Astrocyte (in vitro differentiated cells and primary cell): Measurements from ENCODE around the gene OSBPL3. TPM values are rescaled to one million over a fixed set of nuclear protein-coding genes. Genes with fewer than 3 reads are reported as not detected.

Experiments
- DNase-seq: peaks from one replicate; pipeline ENCODE4 v3.0.0-alpha.2; 2010; ENCODE audit warnings: low read depth
- FAIRE-seq: peaks from 2 replicates; lab custom pipeline; 2011; peaks lifted over from hg19 to GRCh38; lab: Jason Lieb, UNC
- H2AFZ ChIP-seq: 2 replicates; pipeline ENCODE4 v1.6.0; 2012; ENCODE audit warnings: low read depth, low read length, inconsistent platforms
- H3K27ac ChIP-seq: 2 replicates; pipeline ENCODE4 v1.5.1; 2011; ENCODE audit warnings: low read depth, low read length, inconsistent platforms
- H3K27me3 ChIP-seq: 2 replicates; pipeline ENCODE4 v1.6.0; 2011; ENCODE audit warnings: low read length, inconsistent platforms; ENCODE audit not compliant: insufficient read depth
- H3K36me3 ChIP-seq: 2 replicates; pipeline ENCODE4 v1.5.1; 2011; ENCODE audit warnings: low read length, inconsistent platforms; ENCODE audit not compliant: insufficient read depth
- H3K4me1 ChIP-seq: 2 replicates; pipeline ENCODE4 v1.5.1; 2011; ENCODE audit warnings: low read length, inconsistent platforms; ENCODE audit not compliant: insufficient read depth
- H3K4me2 ChIP-seq: 2 replicates; pipeline ENCODE4 v1.6.0; 2012; ENCODE audit warnings: low read length, inconsistent platforms
- H3K4me3 ChIP-seq: 2 replicates; pipeline ENCODE4 v1.5.1; 2011; ENCODE audit warnings: low read depth, mild to moderate bottlenecking, low read length, inconsistent platforms; ENCODE audit not compliant: insufficient read depth
- H3K79me2 ChIP-seq: 2 replicates; pipeline ENCODE4 v1.6.0; 2012; ENCODE audit warnings: mild to moderate bottlenecking, low read length, inconsistent platforms; ENCODE audit not compliant: insufficient read depth
- H3K9ac ChIP-seq: 2 replicates; pipeline ENCODE4 v1.6.0; 2012; ENCODE audit warnings: mild to moderate bottlenecking, low read length, inconsistent platforms
- H3K9me3 ChIP-seq: 2 replicates; pipeline ENCODE4 v1.5.1; 2012; ENCODE audit warnings: low read depth, mild to moderate bottlenecking, low read length, inconsistent platforms; ENCODE audit not compliant: insufficient read depth
- H4K20me1 ChIP-seq: 2 replicates; pipeline ENCODE4 v1.6.0; 2012; ENCODE audit warnings: low read length, inconsistent platforms; ENCODE audit not compliant: insufficient read depth
- H3K27ac Mint-ChIP-seq: one replicate; pipeline ENCODE4 v1.8.0; 2021; ENCODE audit warnings: mild to moderate bottlenecking, mixed read lengths; ENCODE audit not compliant: unreplicated experiment
- H3K27me3 Mint-ChIP-seq: one replicate; pipeline ENCODE4 v1.8.0; 2021; ENCODE audit warnings: low read depth, mixed read lengths; ENCODE audit not compliant: unreplicated experiment
- H3K36me3 Mint-ChIP-seq: one replicate; pipeline ENCODE4 v1.8.0; 2021; ENCODE audit warnings: low read depth, mixed read lengths; ENCODE audit not compliant: unreplicated experiment
- H3K4me1 Mint-ChIP-seq: one replicate; pipeline ENCODE4 v1.8.0; 2021; ENCODE audit warnings: low read depth, mixed read lengths; ENCODE audit not compliant: unreplicated experiment
- H3K4me3 Mint-ChIP-seq: one replicate; pipeline ENCODE4 v1.8.0; 2021; ENCODE audit warnings: mild to moderate bottlenecking, moderate library complexity, mixed read lengths; ENCODE audit not compliant: unreplicated experiment
- H3K9me3 Mint-ChIP-seq: one replicate; pipeline ENCODE4 v1.8.0; 2021; ENCODE audit warnings: mild to moderate bottlenecking, mixed read lengths; ENCODE audit not compliant: unreplicated experiment
- CTCF ChIP-seq: IDR thresholded peaks from 2 replicates; pipeline ENCODE4 v1.5.1; 2011; ENCODE audit warnings: low read depth, mild to moderate bottlenecking, inconsistent platforms, low read length, moderate library complexity; ENCODE audit not compliant: insufficient read depth
- EZH2 ChIP-seq: IDR thresholded peaks from 2 replicates; pipeline ENCODE4 v1.6.1; 2012; ENCODE audit warnings: mild to moderate bottlenecking, low read length, inconsistent platforms; ENCODE audit not compliant: insufficient read depth
- total RNA-seq: library from RNA; stranded (reverse); gene quantifications from 2 replicates; pipeline ENCODE4 v1.2.1, GENCODE V29; 2021

Gene OSBPL3
- total RNA-seq, 1 donor from 2014 or later, result 62.9 TPM

GRCh38 chr7:24987331-24987842 lies 7.4 kb upstream of the OSBPL3 start:
- no peak overlapping the region for H2AFZ ChIP-seq
- no peaks in the 10 kb centered on the region for H3K79me2 ChIP-seq
- no peaks in the 10 kb centered on the region for H3K4me1 ChIP-seq
- H3K27me3 ChIP-seq, result no peaks in the 10 kb centered on the region
- DNase-seq (no peak), FAIRE-seq (no peak)
- no peaks in the 10 kb centered on the region for H3K9me3 ChIP-seq
- H3K4me1 Mint-ChIP-seq, result no peaks in the 10 kb centered on the region
- H3K4me3 Mint-ChIP-seq, result no peak overlapping the region
- H3K36me3 ChIP-seq, result no peaks in the 10 kb centered on the region
- no peak overlapping the region for H3K4me3 ChIP-seq
- H3K27me3 Mint-ChIP-seq, result peaks cover 2% of the 10 kb centered on the region
- H3K9ac ChIP-seq, result no peak overlapping the region
- H4K20me1 ChIP-seq, result no peaks in the 10 kb centered on the region
- no peaks in the 10 kb centered on the region for H3K9me3 Mint-ChIP-seq
- H3K36me3 Mint-ChIP-seq, result no peaks in the 10 kb centered on the region
- no peak overlapping the region for H3K27ac ChIP-seq
- no peak overlapping the region for H3K4me2 ChIP-seq
- no peak overlapping the region for H3K27ac Mint-ChIP-seq
- TF ChIP-seq CTCF (no peak), EZH2 (no peak)

GRCh38 chr7:24982917-24983316 lies 2.9 kb upstream of the OSBPL3 start:
- H3K4me1 ChIP-seq, result peaks cover 23% of the 10 kb centered on the region
- peaks cover 20% of the 10 kb centered on the region for H3K79me2 ChIP-seq
- H3K4me2 ChIP-seq, result no peak overlapping the region
- Mint-ChIP-seq H3K4me1 (peaks cover 11% of the 10 kb centered on the region), H3K4me3 (no peak overlapping the region), H3K27ac (no peak overlapping the region), H3K27me3 (peaks cover 2% of the 10 kb centered on the region), H3K36me3 (peaks cover 3% of the 10 kb centered on the region), H3K9me3 (no peaks in the 10 kb centered on the region)
- H3K4me3 ChIP-seq, result no peak overlapping the region
- no peak overlapping the region for H3K9ac ChIP-seq
- no peak overlapping the region for H3K27ac ChIP-seq
- H3K27me3 ChIP-seq, result no peaks in the 10 kb centered on the region
- TF ChIP-seq EZH2 (no peak), CTCF (no peak)
- DNase-seq (no peak), FAIRE-seq (no peak)
- H3K9me3 ChIP-seq, result no peaks in the 10 kb centered on the region
- no peaks in the 10 kb centered on the region for H3K36me3 ChIP-seq
- H4K20me1 ChIP-seq, result peaks cover 10% of the 10 kb centered on the region
- no peak overlapping the region for H2AFZ ChIP-seq

GRCh38 chr7:24981171-24981951 lies 1.4 kb upstream of the OSBPL3 start:
- Histone ChIP-seq H3K36me3 (no peaks in the 10 kb centered on the region), H3K4me3 (peak overlapping the region; percentile 69), H3K79me2 (peaks cover 35% of the 10 kb centered on the region), H3K4me1 (peaks cover 23% of the 10 kb centered on the region), H3K9ac (peak overlapping the region; percentile 90), H3K4me2 (peak overlapping the region; percentile 98), H3K27ac (peak overlapping the region; percentile 21), H2AFZ (peak overlapping the region; percentile 66), H3K27me3 (no peaks in the 10 kb centered on the region), H4K20me1 (peaks cover 10% of the 10 kb centered on the region), H3K9me3 (no peaks in the 10 kb centered on the region)
- Mint-ChIP-seq H3K4me1 (peaks cover 21% of the 10 kb centered on the region), H3K36me3 (peaks cover 3% of the 10 kb centered on the region), H3K9me3 (no peaks in the 10 kb centered on the region), H3K27me3 (peaks cover 2% of the 10 kb centered on the region), H3K4me3 (peak overlapping the region; percentile 95), H3K27ac (peak overlapping the region; percentile 97)
- DNase-seq, result peak; percentile 70
- TF ChIP-seq EZH2, result no peak
- no peak for TF ChIP-seq CTCF
- no peak for FAIRE-seq
